Left lobe of liver (tissue), 2 donors: ENCODE data around the gene ZNF609. TPM values are rescaled to one million over a fixed set of nuclear protein-coding genes. Genes with fewer than 3 reads are reported as not detected.
"Not testable (repeated sequence)": the region's sequence is repeated elsewhere in the genome, so short reads cannot be mapped to it uniquely, and the experiment has no call there.

Experiments used
- ATAC-seq: fragments of 200-7000 bp; cut with Tn5 transposase; one replicate; pipeline ENCODE4 v1.9.1; 2020; ENCODE audit warnings: mild to moderate bottlenecking, moderate library complexity
- DNase-seq: peaks from one replicate; pipeline ENCODE4 v3.0.0-alpha.2; 2020; ENCODE audit warnings: low spot score
- total RNA-seq: library from RNA; stranded (reverse); gene quantifications from one replicate; pipeline ENCODE4 v1.2.1, GENCODE V29; 2021
- donor health status: DM: no; HTN: no; CAD: no; lungs with moderate emphysema.
- donor health status: DM: no; HTN: yes; CAD: no.

ZNF609 gene
- total RNA-seq, 1 donor from 2014 or later: 16.3 TPM

DNA sequence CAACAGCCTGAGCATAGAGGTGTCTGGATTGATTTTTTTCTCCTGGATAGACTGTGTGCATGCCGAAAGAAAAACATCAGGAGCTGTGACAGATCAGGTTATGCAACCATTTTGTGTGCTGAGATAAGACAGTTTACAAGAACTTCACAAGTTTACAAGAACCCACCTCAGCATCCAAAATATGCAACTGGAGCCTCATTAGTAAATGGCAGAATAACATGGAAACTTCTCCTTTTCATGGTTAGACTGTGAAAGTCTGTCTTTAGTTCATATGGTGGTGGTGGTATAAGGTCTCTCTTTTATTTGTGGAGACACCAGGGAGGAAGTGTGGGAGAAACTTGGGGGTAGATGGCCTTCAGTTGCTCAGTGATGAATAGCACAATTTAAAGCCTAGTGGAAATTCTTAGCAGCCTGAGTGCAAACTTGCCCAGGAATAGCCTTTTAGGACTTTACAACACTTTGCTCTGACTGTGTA is 3.7 kb upstream of the ZNF609 start:
- no peak for DNase-seq
- ATAC-seq: peak; percentile 37

DNA sequence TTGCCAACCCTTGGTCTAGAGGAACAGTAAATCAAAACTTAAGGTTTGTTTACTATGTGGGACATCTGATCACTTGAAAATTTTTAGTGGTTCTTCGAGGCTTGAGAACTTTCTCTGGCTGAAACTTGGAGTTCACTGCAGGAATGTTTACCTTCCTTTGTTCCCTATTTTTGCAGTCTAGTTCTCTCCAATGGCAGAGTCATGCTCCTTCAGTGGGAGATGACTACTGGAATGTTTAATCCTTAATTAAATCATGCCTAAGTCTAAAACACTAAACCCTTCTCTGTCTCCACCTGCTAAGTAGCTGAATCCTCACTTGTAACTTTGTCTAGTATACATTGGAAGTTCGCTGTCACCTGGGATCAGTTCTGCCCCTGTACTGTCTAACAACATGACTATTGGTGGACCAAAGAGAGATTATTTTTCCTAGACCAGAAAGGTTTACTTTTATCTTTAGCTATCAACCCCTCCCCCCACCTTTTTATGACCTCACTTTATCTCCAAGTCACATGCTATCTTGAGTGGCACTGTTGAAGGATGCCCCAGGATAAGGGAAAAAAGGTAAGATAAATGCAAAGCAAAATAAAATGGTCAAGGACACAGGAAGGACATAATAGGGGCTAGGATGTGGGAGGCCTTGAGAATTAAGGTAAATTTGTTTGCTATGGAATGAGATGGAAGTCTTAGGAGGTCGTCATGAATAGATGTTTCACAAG is 1.2 kb upstream of the ZNF609 start:
- no peak for DNase-seq

DNA sequence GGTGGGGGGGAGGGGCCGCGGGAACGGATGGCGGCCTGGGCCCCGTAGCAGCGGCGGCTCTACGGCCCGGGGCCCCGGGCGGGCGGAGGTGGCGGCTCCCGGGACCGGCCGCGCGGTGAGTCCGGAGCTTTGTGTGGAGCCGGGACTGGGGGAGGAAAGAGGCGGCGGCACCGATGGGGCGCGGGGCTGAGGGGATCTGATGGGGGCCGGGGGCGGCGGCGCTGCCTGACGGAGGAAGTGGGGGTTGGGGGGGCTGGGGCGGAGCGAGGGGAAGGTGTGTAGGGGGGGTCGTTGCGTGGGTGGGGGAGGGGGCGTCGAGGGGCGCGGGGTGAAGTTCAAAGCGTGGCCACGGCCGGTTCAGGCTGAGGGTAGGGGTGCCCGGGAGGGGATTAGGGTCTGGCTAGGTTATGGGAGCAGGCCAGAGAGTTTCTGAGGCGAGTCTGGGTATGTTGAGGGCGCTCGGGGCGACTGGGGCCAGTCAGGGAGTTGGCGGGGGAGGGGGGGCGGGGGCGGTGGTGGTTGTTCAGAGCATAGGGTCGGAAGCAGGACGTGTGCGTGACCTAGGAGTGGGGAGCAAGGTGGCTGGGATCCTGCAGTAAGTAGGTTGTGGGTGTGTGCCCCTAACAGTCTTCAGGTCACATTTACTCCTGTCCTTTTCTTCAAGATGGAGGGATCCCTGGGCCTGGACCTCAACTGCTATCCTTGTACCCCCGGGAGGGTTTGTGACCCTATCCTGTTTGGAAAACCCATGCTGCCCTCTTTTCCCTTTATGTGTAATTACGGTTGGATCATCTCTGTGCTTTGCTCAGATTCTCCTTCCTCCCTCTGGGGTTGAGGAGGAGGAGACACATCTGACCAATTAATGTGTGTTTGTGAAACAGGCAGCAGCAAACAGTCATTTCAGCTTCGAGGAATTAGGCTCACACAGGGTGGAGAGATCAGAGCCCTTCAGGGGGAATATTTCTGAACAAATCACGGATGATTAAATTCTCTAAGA is 644 bp downstream of the ZNF609 start:
- DNase-seq (peak; percentile 53), ATAC-seq (peak; percentile 75)

More for the DNA sequence above, 1.2 kb upstream of the ZNF609 start:
- no peak for ATAC-seq

DNA sequence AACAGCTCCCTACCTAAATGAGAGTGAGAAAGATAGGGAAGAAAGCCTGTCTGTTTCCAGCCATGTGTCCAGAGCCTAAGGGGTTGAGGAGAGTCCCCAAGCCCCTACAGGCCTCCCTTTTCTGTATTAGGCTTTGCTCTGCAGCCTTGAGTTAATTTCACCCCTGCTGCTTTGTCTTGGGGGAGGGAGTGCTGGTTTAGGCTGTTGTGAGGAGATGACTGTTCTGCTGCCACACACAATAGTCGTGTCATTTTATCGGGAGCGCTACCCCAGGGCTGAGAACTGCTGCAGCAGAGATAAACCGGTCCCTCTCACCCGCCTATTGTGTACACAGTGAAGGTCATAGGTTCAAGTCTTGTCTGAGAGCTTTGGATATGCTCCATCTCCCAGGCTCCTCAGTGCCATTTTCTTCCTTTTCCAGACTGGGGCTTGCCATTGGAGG is 1.4 kb downstream of the ZNF609 start:
- ATAC-seq: peak; percentile 33
- DNase-seq: no peak

DNA sequence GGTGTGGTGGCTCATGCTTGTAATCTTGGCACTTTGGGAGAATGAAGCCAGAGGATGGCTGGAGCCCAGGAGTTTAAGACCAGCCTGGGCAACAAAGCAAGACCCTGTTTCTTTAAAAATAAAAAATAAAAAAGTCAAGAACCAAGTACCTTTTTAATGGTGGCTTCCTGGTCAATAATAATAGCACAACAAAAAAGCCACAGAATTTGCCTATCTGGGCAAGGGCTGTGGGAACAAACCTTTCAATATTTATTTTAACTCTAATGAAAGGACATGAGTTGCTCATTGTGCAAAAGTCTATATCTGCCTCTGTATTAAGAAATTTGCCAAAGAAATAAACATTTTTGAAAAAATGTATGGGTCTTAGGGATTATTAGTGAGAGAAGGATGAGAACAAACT is 2.1 kb downstream of the ZNF609 start:
- ATAC-seq: no peak
- DNase-seq: no peak

DNA sequence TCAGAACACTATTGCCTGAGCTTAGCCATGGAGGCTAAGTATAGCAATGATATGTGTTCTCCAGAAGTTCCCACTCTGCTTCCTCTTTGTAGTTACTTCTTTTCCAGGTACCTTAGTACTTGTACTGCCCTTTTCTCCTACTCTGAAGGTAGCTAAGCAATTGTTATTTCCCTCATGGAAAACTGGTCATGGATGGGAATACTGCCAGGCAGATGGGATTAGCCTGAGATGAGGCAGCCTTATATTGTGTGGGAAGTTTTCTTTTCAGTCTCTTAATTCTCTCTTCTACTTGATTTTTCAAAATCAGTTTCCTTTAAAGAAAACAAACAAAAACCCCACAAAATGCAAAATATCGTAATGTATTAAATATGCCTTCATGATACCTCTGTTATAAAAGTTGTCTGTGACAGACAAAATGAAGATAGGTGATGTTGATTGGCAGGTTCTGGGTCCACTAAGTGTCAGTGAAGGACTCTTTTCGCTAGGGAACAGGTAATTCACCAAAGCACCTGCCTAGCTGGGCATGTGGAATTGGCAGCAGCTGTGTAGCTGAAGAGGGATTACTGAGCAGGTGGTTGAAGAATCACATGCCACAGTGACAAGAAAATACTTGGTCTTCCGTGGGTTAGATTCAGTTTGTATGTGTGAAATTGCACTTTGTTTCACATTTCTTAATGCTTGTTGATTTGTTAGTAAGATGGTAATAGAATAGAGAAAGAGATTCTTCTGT is 4.1 kb downstream of the ZNF609 start:
- DNase-seq: no peak
- no peak for ATAC-seq

DNA sequence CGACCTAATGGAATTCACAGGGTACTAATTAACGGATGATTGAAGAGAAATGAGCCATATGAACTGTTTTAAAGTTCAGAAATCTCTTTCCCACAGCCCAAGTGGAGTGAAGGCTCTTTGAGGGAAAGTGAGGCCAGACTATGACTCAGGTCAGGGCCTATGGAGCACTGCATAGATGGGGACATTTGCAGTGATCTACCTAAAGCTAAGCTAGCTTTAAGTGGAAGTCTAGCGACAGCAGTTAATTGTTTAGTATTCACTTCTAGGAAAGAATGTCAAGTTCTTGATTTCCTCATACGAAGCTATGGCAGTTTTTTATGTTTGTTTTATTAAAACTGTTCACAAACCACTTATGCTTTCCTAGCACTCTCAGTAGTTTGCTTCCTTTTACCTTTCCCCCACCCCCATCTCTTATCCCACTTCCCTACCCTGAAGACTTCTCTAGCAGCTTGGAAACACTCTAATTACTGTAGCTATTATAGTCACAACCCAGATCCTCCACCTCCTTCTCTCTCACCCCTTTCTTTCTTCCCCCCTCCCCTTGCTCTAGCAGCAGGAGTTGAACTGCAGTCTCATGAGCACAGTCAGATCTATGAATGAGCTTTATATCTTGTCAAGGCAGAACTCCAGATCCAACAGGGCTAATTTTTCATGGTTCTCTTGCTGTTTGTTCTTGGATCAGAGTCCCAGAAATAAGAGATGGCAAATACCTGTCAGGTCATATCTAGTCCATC is 6.2 kb downstream of the ZNF609 start:
- DNase-seq: no peak
- no peak for ATAC-seq

DNA sequence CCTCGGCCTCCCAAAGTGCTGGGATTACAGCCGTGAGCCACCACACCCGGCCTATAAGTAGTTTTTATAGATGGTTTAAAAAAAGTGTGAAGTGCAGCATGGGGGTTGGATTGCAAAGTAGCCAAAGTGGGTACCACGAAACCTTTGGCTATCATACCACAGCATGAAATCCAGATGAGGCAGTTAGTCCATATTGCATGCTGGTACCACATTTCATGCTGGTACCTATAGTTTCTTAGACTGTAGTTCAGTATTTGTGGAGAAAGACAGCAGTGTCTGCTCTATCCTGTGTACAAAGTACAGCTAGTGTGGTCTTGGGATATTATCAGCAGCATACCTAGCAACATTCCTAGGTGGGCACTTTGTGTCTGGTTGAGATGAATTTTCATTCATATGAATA is 11.8 kb downstream of the ZNF609 start:
- ATAC-seq: no peak

DNA sequence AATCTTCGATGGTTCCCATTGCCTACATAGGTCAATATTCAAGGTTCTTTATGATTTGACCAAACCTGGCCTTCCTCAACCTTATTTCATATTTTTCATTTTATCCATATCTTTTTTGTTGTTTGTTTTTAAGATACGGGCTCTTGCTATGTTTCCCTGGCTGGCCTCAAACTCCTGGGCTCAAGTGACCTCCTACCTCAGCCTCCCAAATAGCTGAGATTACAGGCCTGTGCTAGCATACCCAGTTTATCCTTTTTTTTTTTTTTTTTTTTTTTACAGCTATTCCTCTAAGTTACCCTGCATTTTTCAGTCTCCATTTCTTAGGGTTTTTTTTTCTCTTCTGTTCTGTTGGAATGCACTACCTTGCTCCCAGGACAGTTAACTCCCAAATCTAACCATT is 14.5 kb downstream of the ZNF609 start:
- ATAC-seq (no peak), DNase-seq (no peak)

More for the DNA sequence above, 11.8 kb downstream of the ZNF609 start:
- DNase-seq: no peak

DNA sequence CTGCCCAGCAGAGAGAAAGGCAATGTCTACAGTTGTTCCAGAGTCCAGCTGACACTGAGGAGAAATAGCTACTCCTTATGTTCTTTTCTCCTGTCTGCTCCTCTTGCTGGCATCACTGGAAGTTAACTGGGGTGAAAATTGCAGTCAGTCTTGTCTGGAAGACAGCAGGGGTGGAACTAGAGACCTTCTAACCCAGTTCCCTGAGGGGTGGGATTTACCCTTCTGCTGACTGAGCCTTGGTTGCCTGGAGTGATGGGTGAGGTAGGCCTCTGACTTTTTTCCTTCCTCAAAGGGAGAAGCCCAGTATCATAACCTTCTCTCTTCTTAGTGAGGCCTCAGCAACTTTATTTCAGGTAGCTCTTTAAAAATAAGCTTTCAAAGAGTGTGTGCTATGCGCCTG is 16.2 kb downstream of the ZNF609 start:
- no peak for ATAC-seq

DNA sequence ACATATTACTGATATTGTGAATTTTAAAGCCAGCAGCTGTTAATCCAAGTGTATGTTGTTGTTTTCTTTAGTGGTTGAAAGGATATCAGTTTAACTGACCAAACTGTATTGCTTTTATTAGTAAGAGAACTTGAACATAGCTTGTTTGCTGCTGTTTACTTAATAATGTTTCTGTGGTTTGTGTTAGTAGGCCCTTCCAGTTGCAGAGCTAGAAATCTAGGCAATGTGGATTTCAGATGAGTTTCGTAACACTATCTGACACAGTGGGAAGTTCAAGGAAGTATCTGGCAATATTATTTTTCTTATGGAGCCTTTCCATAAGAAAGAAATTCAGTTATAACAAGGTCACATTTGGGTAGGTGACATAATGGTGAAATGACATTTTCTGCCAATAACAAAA is 18.5 kb downstream of the ZNF609 start:
- ATAC-seq: peak; percentile 77
- DNase-seq: no peak

More for the DNA sequence above, 16.2 kb downstream of the ZNF609 start:
- no peak for DNase-seq

DNA sequence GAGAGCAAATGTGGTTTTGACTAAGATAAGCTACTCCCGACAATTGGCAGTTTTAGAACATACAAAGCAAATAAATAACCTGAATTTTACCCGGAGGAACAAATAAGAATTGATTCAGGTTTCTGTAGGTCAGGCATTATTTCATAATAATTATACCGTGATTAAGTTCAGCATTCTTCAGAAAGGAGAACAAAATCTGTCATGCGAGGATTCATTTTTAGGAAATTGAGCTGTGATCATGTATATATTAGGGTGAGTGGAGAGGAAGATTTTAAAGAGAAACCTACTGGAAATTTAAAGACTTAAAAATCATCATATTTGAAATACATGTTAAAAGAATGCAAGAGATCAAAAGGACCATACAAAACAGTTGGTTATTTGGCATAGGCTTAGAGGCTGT is 20.5 kb downstream of the ZNF609 start:
- ATAC-seq (no peak), DNase-seq (no peak)

DNA sequence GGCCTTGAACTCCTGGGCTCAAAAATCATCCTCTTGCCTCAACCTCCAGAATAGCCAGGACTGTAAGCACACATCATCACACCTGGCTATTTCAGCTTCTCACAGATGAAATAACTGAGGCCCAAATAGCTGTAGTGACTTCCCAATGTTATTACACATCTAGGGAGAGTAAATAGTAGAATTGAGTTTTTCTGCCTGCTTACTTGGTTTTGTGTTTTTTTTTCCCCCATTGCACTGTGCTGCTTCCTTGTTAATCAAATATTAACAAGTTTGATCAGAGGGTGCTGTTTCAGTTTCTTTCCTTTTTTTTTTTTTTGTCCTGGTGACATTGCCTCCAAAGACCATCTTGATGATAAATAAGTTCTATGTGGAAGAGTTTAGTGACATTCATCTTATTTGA is 23.4 kb downstream of the ZNF609 start:
- ATAC-seq: peak; percentile 71
- no peak for DNase-seq

DNA sequence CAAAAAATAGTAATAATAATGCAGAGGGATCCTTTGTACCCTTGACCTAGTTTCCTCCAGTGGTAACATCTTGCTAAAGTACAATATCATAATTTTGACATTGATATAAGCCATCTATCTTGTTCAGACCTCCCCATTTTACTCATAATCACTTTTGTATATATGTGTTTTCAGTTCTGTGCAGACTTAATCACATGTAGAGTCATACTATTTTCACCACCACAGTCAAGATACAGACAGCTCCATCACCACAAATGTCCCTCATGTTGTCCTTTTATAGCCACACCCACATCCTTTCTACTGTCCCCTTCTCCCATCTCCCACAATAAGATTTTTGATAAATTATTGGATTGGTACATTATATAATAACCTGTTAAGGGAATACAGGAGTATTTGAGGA is 25.4 kb downstream of the ZNF609 start:
- ATAC-seq: no peak
- DNase-seq: no peak

DNA sequence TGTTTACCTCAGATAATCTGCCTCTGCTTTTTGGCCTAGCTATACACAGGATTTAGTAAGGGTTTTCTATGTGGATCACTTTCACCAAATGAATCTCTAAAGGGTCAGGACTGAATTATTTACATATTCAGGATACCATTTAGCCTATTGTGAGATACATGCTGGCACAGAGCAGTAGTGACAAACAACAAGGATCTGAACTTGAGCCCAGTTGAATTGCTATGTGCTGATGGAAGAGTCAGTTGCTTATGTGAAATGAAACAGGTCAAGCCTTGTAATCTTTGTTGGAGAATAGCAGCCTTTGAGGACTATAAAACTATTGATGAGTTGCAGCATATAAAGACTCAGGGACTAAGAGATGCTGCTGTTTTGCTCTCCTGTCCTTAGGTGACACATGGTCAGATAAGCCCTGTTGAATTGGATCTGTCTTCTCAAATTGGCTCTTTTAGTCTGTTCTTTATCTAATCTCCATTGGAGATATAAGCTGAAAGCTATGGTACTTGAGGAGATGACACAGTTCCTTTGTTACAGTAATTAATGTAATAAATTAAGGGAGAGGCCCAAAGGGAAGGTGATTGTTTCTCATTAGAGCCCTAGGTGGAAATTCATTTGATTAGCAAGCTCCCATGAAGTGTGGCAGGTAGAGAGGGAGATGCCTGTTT is 30.4 kb downstream of the ZNF609 start:
- ATAC-seq (no peak), DNase-seq (no peak)

DNA sequence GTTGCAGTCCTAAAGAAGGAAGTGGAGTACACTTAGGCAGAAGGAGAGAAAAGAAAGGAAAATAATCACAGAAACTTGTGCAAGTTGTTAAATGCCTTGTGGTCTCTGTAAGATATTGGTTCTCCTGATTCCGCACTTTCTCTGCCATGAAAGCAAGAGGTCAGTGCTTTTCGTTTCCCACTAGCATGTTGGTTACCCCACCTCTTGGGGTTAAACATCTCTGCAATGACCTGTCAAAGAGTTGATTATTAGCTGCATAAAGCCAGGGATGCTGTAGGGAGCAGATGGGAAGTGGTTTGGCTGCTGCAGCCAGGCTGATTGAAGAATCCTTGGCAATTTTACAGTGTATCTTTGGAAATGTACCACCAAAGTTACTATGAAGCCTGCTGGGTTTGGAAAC is 33.3 kb downstream of the ZNF609 start:
- ATAC-seq: no peak
- no peak for DNase-seq

DNA sequence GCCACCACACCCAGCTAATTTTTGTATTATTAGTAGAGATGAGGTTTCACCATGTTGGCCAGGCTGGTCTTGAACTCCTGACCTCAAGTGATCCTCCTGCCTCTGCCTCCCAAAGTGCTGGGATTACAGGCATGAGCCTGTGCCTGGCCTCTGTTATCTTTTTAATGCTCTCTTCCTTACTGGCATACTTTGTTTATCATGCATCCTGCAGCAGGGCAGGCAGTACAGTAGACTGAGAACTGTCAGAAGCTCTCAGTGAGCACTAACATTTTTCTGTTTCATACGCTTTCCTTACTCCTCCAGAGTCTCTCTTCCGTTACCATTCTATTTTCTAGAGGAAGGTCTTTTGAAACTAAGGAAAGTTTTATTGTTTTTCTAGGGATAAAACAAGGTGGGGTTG is 35.6 kb downstream of the ZNF609 start:
- not testable (repeated sequence) for DNase-seq, ATAC-seq

DNA sequence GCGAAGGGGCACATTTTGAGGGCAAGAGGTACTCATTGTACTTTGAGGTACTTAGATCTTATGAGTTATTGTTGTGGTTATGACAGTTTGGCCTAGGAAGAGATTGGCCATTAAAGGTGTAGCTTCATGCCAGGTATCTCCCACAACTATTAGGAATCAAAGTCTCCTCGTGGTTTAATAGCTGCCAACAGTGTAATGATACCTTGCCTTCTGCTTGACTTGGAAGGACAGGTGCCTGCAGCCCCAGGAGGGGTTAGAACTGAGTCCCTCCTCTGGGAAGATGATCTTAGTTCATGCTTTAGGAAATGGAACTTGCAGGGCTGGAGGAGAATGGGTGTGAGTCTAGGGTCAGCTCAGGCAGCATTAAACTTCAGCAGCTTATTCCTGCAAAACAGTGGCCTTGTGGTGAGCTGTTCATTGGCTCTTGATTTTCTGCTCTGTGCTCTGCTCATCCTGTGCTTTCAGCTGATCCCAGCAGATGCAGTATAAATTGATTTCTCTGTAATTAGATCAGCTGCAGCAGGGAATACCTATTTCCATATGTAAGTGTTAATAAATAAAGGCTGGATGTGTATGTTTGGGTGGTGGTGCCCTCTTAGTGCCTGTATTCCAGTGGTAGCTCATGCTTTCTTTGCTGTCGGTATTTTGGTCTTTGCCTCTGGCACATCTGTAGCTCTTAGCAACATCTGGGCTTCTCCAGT is 40.5 kb downstream of the ZNF609 start:
- DNase-seq (no peak), ATAC-seq (no peak)

DNA sequence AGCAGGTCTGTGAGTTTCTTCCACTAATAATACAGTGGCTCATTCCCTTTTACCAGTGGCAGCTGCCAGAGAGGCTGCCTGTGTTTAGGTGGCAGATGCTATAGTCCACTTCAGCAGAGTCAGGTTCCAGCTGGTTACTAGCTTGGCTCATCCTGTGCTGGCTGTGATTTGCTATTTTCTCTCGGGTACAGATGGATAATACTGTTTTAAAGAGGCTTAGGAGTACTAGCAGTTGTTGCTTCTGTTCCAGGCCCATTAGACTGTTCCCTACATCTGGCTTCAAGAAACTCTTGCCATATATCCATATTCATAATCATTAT is 41.0 kb downstream of the ZNF609 start:
- no peak for DNase-seq
- ATAC-seq: no peak
